IPS-18a (cell line): ENCODE results near the gene TAF5.
"Not testable (repeated sequence)": the region's sequence is repeated elsewhere in the genome, so short reads cannot be mapped to it uniquely, and the experiment has no call there.

Experiments
- H3K27ac ChIP-seq: one replicate; pipeline ENCODE4 v1.5.1; 2013; ENCODE audit warnings: low read length
- H3K27me3 ChIP-seq: one replicate; pipeline ENCODE4 v1.6.1; 2013; ENCODE audit warnings: mild to moderate bottlenecking, low read length; ENCODE audit not compliant: control insufficient read depth, insufficient read depth
- H3K36me3 ChIP-seq: one replicate; pipeline ENCODE4 v1.6.1; 2013; ENCODE audit warnings: low read depth, low read length; ENCODE audit not compliant: control insufficient read depth
- H3K4me1 ChIP-seq: one replicate; pipeline ENCODE4 v1.6.1; 2013; ENCODE audit warnings: low read depth, low read length; ENCODE audit not compliant: control insufficient read depth
- H3K4me3 ChIP-seq: one replicate; pipeline ENCODE4 v1.5.1; 2013; ENCODE audit warnings: low read length
- H3K9ac ChIP-seq: one replicate; pipeline ENCODE4 v1.6.1; 2013; ENCODE audit warnings: mild to moderate bottlenecking, low read length, moderate library complexity
- H3K9me3 ChIP-seq: one replicate; pipeline ENCODE4 v1.6.1; 2013; ENCODE audit warnings: low read depth, low read length; ENCODE audit not compliant: control insufficient read depth

Gene TAF5

DNA sequence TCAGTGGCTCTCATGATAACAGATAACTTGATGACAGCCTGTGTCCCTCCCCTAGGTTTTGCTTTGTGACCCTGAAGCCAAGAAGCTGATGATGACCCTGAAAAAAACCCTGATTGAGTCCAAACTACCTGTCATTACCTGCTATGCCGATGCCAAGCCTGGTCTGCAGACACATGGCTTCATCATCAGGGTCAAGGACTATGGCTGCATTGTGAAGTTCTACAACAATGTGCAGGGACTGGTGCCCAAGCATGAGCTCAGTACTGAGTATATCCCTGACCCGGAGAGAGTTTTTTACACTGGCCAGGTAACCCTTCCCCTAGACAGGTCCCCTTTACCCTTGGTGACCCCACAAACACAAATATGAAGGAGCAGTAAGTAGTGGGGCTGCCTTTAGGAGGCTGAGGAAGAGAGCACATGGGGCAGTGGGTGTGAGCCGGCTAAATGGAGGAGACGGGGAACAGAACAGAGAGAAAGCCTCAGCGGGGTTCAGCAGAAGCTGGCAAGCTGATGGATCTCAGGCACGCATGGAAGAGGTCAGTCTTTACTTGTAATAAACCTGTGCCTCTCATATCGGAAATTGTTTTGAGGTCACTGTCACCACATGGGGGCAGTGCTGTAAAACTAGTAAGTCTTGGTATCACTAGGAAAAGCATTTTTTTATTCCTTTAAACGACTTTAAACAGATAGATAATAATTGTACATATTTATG, 48.8 kb downstream of the TAF5 start:
- H3K9ac ChIP-seq: no peak overlapping the region
- peaks cover 95% of the 10 kb centered on the region for H3K36me3 ChIP-seq
- no peaks in the 10 kb centered on the region for H3K27me3 ChIP-seq
- no peaks in the 10 kb centered on the region for H3K4me1 ChIP-seq
- no peak overlapping the region for H3K27ac ChIP-seq
- H3K4me3 ChIP-seq: no peak overlapping the region
- H3K9me3 ChIP-seq: no peaks in the 10 kb centered on the region

- not testable (repeated sequence) for H3K9ac ChIP-seq, H3K9me3 ChIP-seq, H3K4me3 ChIP-seq, H3K27me3 ChIP-seq, H3K4me1 ChIP-seq, H3K27ac ChIP-seq
- H3K36me3 ChIP-seq: peaks cover 91% of the 10 kb centered on the region
Measured at GRCh38 chr10:103417148-103417469, 49.3 kb downstream of the TAF5 start.

- H3K36me3 ChIP-seq: peaks cover 91% of the 10 kb centered on the region
- H3K9ac ChIP-seq: no peak overlapping the region
- no peaks in the 10 kb centered on the region for H3K27me3 ChIP-seq
- H3K9me3 ChIP-seq: no peaks in the 10 kb centered on the region
- H3K4me3 ChIP-seq: no peak overlapping the region
- H3K4me1 ChIP-seq: no peaks in the 10 kb centered on the region
- no peak overlapping the region for H3K27ac ChIP-seq
Measured at GRCh38 chr10:103417601-103418000, 49.8 kb downstream of the TAF5 start.

DNA sequence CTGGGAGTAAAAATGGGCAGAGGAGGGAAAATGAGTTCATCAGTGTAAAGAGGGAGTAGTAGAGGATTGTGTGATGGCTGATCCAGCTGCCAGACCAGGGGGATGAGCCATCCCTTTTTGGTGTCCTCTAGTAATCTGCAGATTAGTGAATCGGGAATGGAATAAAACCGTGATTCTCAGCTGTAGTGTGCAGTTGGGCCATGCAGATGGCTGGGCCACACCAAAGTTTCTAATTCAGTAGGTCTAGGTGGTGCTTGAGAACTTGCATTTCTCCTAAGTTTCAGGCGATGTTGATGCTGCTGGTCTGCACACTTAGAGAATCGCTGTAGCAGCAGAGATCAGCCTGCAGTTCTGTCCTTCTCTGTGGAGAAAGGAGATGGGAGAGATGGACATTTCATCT, 51.3 kb downstream of the TAF5 start:
- H3K9me3 ChIP-seq: no peaks in the 10 kb centered on the region
- H3K27me3 ChIP-seq: no peaks in the 10 kb centered on the region
- peaks cover 91% of the 10 kb centered on the region for H3K36me3 ChIP-seq
- H3K27ac ChIP-seq: no peak overlapping the region
- no peak overlapping the region for H3K9ac ChIP-seq
- H3K4me3 ChIP-seq: no peak overlapping the region
- H3K4me1 ChIP-seq: no peaks in the 10 kb centered on the region

- Histone ChIP-seq H3K27me3 (no peaks in the 10 kb centered on the region), H3K9me3 (no peaks in the 10 kb centered on the region), H3K4me3 (no peak overlapping the region), H3K9ac (no peak overlapping the region), H3K27ac (no peak overlapping the region), H3K4me1 (no peaks in the 10 kb centered on the region), H3K36me3 (peaks cover 86% of the 10 kb centered on the region)
Measured at GRCh38 chr10:103423748-103424147, 56.0 kb downstream of the TAF5 start.

- Histone ChIP-seq H3K9ac (no peak overlapping the region), H3K4me1 (no peaks in the 10 kb centered on the region), H3K9me3 (no peaks in the 10 kb centered on the region), H3K27ac (no peak overlapping the region), H3K4me3 (no peak overlapping the region), H3K27me3 (no peaks in the 10 kb centered on the region), H3K36me3 (peaks cover 87% of the 10 kb centered on the region)
Measured at GRCh38 chr10:103427866-103428265, 60.1 kb downstream of the TAF5 start.

DNA sequence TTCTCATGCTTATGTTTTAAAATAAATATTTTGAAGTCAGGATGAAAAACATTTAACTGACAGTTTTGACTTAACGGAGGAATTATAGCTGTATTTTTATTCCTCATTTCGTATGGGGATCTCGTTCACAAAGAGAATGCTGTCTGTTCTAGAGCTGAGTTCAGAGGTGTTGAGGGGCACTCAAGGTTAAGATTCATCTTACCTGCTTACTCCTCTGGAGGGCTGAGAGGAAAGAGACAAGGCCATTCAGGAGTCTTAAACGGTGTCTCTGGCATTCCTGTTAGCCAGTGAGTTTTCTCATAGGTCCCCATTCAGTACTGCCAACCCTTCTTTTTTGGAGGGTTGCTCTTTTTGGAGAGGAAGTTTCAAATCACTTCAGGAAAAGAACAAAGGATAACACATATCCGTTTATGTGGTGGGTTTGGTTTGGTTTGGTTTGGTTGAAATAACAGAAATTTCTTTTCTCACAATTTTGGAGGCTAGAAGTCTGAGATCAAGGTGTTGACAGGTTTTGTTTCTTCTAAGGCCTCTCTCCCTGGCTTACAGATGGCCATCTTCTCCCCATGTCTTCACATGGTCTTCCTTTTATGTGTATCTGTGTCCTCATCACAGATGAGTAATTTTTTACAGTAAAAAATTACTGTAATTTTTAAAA, 61.3 kb downstream of the TAF5 start:
- Histone ChIP-seq H3K4me3 (no peak overlapping the region), H3K36me3 (peaks cover 86% of the 10 kb centered on the region), H3K27ac (no peak overlapping the region)

GRCh38 chr10:103429647-103430046, 61.9 kb downstream of the TAF5 start:
- no peak overlapping the region for H3K27ac ChIP-seq
- H3K4me3 ChIP-seq: no peak overlapping the region
- no peaks in the 10 kb centered on the region for H3K27me3 ChIP-seq
- no peak overlapping the region for H3K9ac ChIP-seq
- H3K9me3 ChIP-seq: no peaks in the 10 kb centered on the region
- peaks cover 86% of the 10 kb centered on the region for H3K36me3 ChIP-seq
- no peaks in the 10 kb centered on the region for H3K4me1 ChIP-seq

More for the DNA sequence above, 61.3 kb downstream of the TAF5 start:
- Histone ChIP-seq H3K9me3 (no peaks in the 10 kb centered on the region), H3K9ac (no peak overlapping the region), H3K4me1 (no peaks in the 10 kb centered on the region), H3K27me3 (no peaks in the 10 kb centered on the region)

- H3K27ac ChIP-seq: no peak overlapping the region
- no peaks in the 10 kb centered on the region for H3K27me3 ChIP-seq
- no peaks in the 10 kb centered on the region for H3K4me1 ChIP-seq
- no peak overlapping the region for H3K4me3 ChIP-seq
- peaks cover 90% of the 10 kb centered on the region for H3K36me3 ChIP-seq
- no peak overlapping the region for H3K9ac ChIP-seq
- no peaks in the 10 kb centered on the region for H3K9me3 ChIP-seq
Measured at GRCh38 chr10:103431902-103432301, 64.1 kb downstream of the TAF5 start.

- Histone ChIP-seq H3K27ac (no peak overlapping the region), H3K4me3 (no peak overlapping the region), H3K36me3 (peaks cover 87% of the 10 kb centered on the region), H3K27me3 (no peaks in the 10 kb centered on the region), H3K9me3 (no peaks in the 10 kb centered on the region), H3K4me1 (no peaks in the 10 kb centered on the region), H3K9ac (no peak overlapping the region)
Measured at GRCh38 chr10:103433858-103434257, 66.1 kb downstream of the TAF5 start.
